Stomach (tissue), 4 donors: Measurements from ENCODE around the gene PTPRC.
A peak's percentile ranks its signal among the peaks of the same experiment; 100 is the strongest.

ENCODE experiments used
- CTCF ChIP-seq, 7 experiments: fragments of 450-650 bp in 4 of 7; fragments of 200-600 bp in 3 of 7; sonication (generic) in 3 of 7; IDR thresholded peaks; one replicate each; pipeline ENCODE4 v1.5.1; 2016 to 2019; ENCODE audit warnings: antibody characterized with exemption in 7 of 7, control low read depth in 2 of 7, mild to moderate bottlenecking in 1 of 7
- EP300 ChIP-seq: sonication (generic); formaldehyde crosslinking; IDR thresholded peaks from one replicate; pipeline ENCODE4 v1.6.1; 2017; ENCODE audit warnings: antibody characterized with exemption
- POLR2A ChIP-seq, 4 donors: fragments of 450-650 bp; IDR thresholded peaks; one replicate each; pipeline ENCODE4 v1.6.1; 2016; ENCODE audit warnings: antibody characterized with exemption in 4 of 4, control low read depth in 2 of 4, mild to moderate bottlenecking in 1 of 4, moderate library complexity in 1 of 4
- POLR2AphosphoS5 ChIP-seq, 3 donors: sonication (generic); formaldehyde crosslinking; IDR thresholded peaks; one replicate each; pipeline ENCODE4 v1.6.1; 2016; ENCODE audit warnings: antibody characterized with exemption in 3 of 3

DNA sequence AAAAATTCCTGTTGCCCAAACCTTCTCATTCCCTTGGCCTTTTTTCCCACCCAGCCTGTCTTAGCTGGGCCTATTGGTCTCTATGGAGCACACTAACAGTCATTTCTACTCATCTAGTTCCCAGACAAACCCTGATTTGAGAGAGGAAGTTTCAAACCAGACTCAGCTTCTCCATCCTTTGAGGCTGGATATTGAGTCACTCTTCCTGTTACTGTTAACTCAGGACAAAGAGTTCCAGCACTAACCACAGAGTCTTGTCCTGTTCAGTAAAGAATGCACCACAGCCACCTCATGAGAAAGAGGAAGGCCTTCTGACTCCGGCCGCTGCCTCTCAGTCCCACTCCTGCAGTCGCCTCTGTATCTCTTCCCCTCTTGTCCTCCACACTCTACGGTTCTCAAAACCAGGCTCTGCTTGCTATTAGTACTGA lies 137.8 kb downstream of the PTPRC start:
- TF ChIP-seq POLR2A (IDR thresholded peaks at IDR 0.05): no peak
- no peak for TF ChIP-seq CTCF (IDR thresholded peaks at IDR 0.05)
- TF ChIP-seq POLR2AphosphoS5 (IDR thresholded peaks at IDR 0.05): peak in 2 of 3 donors; percentile 54 to 63
- no peak for TF ChIP-seq EP300
